Activated CD8-positive, alpha-beta T cell treated with anti-CD3 and anti-CD28 coated beads for 36 hours (primary cell): Measurements from ENCODE around the gene ACAA2. TPM values are rescaled to one million over a fixed set of nuclear protein-coding genes. Genes with fewer than 3 reads are reported as not detected.

Experiments
- ATAC-seq: fragments of 200-7000 bp; cut with Tn5 transposase; one replicate; pipeline ENCODE4 v1.10.0; 2021; ENCODE audit warnings: mild to moderate bottlenecking, moderate library complexity
- CTCF ChIA-PET: fragments of 350-600 bp; sonication (Branson Sonifier 250); formaldehyde crosslinking; loops from one replicate; lab custom pipeline; 2021; ENCODE audit warnings: antibody characterized with exemption; lab: Charles Lee
- POLR2A ChIA-PET: fragments of 350-600 bp; sonication (Branson Sonifier 250); formaldehyde crosslinking; loops from one replicate; lab custom pipeline; 2021; ENCODE audit warnings: antibody characterized with exemption; lab: Charles Lee
- DNase-seq: peaks from one replicate; pipeline ENCODE4 v3.0.0-alpha.2; 2020
- H3K27ac Mint-ChIP-seq: one replicate; pipeline ENCODE4 v1.8.0; 2021; ENCODE audit warnings: mild to moderate bottlenecking, mixed read lengths
- H3K27me3 Mint-ChIP-seq: one replicate; pipeline ENCODE4 v1.8.0; 2021; ENCODE audit warnings: mixed read lengths
- H3K36me3 Mint-ChIP-seq: one replicate; pipeline ENCODE4 v1.8.0; 2021; ENCODE audit warnings: low read depth, mixed read lengths
- H3K4me1 Mint-ChIP-seq: one replicate; pipeline ENCODE4 v1.8.0; 2021; ENCODE audit warnings: low read depth, mixed read lengths
- H3K4me3 Mint-ChIP-seq: one replicate; pipeline ENCODE4 v1.8.0; 2021; ENCODE audit warnings: mild to moderate bottlenecking, moderate library complexity, mixed read lengths
- H3K9me3 Mint-ChIP-seq: one replicate; pipeline ENCODE4 v1.8.0; 2021; ENCODE audit warnings: mixed read lengths
- intact Hi-C: fragments of 100-400 bp; cut with micrococcal nuclease; formaldehyde crosslinking; loops from one replicate; pipeline ENCODE4 v1.10.0; 2022
- total RNA-seq, 2 experiments: library from RNA; stranded (reverse); gene quantifications; one replicate each; pipeline ENCODE4 v1.2.3, GENCODE V29; 2021
- TF ChIP-seq, protein P1 (sequence below): fragments of 200-600 bp; IDR thresholded peaks from one replicate; pipeline ENCODE4 v1.8.0; 2022; ENCODE audit warnings: antibody characterized with exemption, mild to moderate bottlenecking

The ACAA2 gene
- total RNA-seq, 2 experiments from 2014 or later, result 83.3 to 84.6 TPM

DNA sequence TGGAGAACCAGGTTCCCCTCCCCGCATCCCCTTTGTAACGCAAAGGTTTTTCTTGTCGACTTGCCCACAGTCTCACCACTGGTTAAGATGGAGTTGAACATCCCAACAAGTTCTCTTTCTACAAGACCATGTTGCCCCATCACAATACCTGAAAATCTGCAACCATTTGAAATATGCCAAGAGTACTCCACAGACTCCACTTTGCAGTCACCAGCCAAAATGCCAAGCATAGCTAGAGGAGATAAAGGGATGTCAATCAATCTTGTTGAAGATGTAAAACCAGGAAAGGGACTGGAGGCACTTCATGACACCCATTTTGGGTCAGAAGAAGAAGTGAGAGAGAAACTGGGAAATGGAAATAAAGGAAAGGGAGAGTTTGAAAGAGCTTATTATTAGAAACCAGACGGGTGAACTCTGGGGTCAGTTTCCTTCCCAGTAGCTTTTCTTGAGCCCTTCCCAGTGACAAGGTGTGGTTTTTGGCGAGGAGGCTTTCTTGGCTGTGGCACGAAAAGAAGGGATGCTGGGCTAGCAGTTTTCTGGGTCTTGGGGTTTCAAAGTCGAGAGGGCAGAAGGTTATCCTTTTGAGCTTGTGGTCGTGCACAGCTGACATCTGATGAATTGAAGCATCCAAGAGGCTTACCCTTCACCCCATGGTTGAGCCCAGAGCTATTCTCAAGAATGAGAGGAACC lies 79.3 kb downstream of the ACAA2 start:
- ATAC-seq, result no peak

GRCh38 chr18:49733321-49733720 lies 80.0 kb downstream of the ACAA2 start:
- DNase-seq (no peak), ATAC-seq (no peak)
- H3K4me3 Mint-ChIP-seq, result no peak overlapping the region
- intact Hi-C loops, result no loop called here
- ChIA-PET POLR2A (no interaction called here), CTCF (no interaction called here)
- H3K4me1 Mint-ChIP-seq, result no peaks in the 10 kb centered on the region
- TF ChIP-seq, protein P1, sequence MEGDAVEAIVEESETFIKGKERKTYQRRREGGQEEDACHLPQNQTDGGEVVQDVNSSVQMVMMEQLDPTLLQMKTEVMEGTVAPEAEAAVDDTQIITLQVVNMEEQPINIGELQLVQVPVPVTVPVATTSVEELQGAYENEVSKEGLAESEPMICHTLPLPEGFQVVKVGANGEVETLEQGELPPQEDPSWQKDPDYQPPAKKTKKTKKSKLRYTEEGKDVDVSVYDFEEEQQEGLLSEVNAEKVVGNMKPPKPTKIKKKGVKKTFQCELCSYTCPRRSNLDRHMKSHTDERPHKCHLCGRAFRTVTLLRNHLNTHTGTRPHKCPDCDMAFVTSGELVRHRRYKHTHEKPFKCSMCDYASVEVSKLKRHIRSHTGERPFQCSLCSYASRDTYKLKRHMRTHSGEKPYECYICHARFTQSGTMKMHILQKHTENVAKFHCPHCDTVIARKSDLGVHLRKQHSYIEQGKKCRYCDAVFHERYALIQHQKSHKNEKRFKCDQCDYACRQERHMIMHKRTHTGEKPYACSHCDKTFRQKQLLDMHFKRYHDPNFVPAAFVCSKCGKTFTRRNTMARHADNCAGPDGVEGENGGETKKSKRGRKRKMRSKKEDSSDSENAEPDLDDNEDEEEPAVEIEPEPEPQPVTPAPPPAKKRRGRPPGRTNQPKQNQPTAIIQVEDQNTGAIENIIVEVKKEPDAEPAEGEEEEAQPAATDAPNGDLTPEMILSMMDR, result no peak
- no peaks in the 10 kb centered on the region for H3K36me3 Mint-ChIP-seq
- H3K9me3 Mint-ChIP-seq, result no peaks in the 10 kb centered on the region
- H3K27me3 Mint-ChIP-seq, result peaks cover 4% of the 10 kb centered on the region
- H3K27ac Mint-ChIP-seq, result no peak overlapping the region

More for the DNA sequence above, 79.3 kb downstream of the ACAA2 start:
- H3K4me3 Mint-ChIP-seq, result no peak overlapping the region
- no peak overlapping the region for H3K27ac Mint-ChIP-seq
- ChIA-PET CTCF (no interaction called here), POLR2A (no interaction called here)
- DNase-seq, result no peak
- H3K9me3 Mint-ChIP-seq, result no peaks in the 10 kb centered on the region
- intact Hi-C loops, result no loop called here
- H3K36me3 Mint-ChIP-seq, result no peaks in the 10 kb centered on the region
- H3K4me1 Mint-ChIP-seq, result no peaks in the 10 kb centered on the region
- TF ChIP-seq, protein P1, result no peak
- peaks cover 4% of the 10 kb centered on the region for H3K27me3 Mint-ChIP-seq
